Fibroblast of villous mesenchyme (primary cell): Measurements from ENCODE around the gene SMYD2. TPM values are rescaled to one million over a fixed set of nuclear protein-coding genes. Genes with fewer than 3 reads are reported as not detected.

Experiments
- DNase-seq: peaks from one replicate; pipeline ENCODE4 v3.0.0-alpha.2; 2010; ENCODE audit warnings: low read depth
- H3K4me3 ChIP-seq: 2 replicates; pipeline ENCODE4 v1.5.1; 2011; ENCODE audit warnings: low read depth, mild to moderate bottlenecking, low read length
- total RNA-seq: library from RNA; depleted of rRNA; stranded (reverse); fragments of >200 nt; gene quantifications from 2 replicates; pipeline ENCODE4 v1.2.3, GENCODE V29; 2012
- TF ChIP-seq, protein P1 (sequence below): IDR thresholded peaks from 2 replicates; pipeline ENCODE4 v1.5.1; 2012; ENCODE audit warnings: low read depth, mild to moderate bottlenecking, low read length; ENCODE audit not compliant: insufficient read depth

The SMYD2 gene
- total RNA-seq, 1 donor, result 48.8 TPM

- TF ChIP-seq, protein P1, sequence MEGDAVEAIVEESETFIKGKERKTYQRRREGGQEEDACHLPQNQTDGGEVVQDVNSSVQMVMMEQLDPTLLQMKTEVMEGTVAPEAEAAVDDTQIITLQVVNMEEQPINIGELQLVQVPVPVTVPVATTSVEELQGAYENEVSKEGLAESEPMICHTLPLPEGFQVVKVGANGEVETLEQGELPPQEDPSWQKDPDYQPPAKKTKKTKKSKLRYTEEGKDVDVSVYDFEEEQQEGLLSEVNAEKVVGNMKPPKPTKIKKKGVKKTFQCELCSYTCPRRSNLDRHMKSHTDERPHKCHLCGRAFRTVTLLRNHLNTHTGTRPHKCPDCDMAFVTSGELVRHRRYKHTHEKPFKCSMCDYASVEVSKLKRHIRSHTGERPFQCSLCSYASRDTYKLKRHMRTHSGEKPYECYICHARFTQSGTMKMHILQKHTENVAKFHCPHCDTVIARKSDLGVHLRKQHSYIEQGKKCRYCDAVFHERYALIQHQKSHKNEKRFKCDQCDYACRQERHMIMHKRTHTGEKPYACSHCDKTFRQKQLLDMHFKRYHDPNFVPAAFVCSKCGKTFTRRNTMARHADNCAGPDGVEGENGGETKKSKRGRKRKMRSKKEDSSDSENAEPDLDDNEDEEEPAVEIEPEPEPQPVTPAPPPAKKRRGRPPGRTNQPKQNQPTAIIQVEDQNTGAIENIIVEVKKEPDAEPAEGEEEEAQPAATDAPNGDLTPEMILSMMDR, result no peak
- DNase-seq, result no peak
- H3K4me3 ChIP-seq, result peak overlapping the region; percentile 28
Observed at GRCh38 chr1:214303141-214303930, 22.4 kb downstream of the SMYD2 start.

- TF ChIP-seq, protein P1, result no peak
- DNase-seq, result no peak
- H3K4me3 ChIP-seq, result no peak overlapping the region
Observed at GRCh38 chr1:214305164-214305751, 24.3 kb downstream of the SMYD2 start.

DNA sequence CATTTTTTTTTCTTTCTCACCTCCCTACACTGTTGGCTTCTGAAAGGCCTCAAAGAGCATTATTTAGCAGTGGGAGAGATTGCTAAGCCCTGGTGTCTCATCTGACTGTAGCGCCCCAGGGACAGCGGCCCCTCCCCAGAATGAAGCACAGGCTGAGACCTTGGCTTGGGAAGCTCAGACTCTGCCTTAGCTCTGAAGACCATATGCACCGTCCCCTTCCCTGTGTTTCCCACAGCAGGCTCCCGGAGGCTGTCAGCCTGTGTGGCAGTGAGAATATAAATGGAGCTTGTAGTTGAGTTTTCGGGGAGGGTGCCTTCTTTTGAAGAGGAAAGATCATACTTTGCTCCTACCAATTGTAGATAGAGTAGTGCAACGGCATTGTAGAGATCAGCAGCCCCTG, 25.3 kb downstream of the SMYD2 start:
- no peak overlapping the region for H3K4me3 ChIP-seq
- no peak for DNase-seq
- TF ChIP-seq, protein P1, result no peak

- peak; percentile 65 for DNase-seq
- TF ChIP-seq, protein P1, result no peak
- peak overlapping the region; percentile 19 for H3K4me3 ChIP-seq
Observed at GRCh38 chr1:214310010-214310409, 29.1 kb downstream of the SMYD2 start.

DNA sequence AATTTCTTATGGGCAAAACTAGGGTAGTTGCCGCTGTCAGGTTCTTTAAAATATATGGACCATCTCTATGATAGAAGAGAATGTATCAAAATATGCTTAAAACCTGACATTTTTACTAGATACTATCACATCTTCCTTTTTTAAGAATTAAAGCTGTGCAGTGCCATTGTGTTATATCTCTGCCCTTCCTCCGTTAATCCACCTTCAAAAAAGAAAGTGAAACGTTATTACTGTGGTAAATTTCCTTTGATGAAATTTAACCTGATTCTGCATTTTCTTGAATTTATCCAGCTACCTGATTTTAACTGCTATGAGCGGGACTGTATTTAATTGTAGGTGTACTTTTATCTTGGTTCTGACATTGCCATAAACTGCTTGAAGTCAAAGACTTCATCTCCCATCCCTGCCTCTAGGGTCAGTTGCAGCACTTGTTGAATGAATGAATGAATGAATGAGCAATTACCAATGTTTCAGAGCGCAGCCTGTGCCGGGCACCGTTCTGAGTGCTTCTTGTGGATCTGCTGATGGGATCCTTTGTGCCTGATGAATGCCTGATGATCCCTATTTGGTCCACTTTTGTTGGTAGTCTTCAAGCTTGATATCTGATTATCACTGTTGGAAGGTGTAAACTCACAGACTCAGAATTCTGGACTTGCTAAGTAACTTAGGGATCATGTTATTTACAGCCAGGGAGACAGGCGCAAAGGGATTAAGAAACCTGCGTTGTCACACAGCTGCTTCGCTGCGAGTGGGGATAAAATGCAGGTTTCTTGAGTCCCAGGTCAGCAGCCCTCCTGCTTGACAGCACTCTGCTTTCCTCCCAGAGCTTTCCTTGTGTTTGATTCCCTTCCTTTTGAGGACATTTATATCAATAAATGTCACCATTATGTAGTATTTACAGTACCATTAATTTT, 30.1 kb downstream of the SMYD2 start:
- no peak overlapping the region for H3K4me3 ChIP-seq
- TF ChIP-seq, protein P1, result no peak
- DNase-seq, result no peak

- TF ChIP-seq, protein P1, result no peak
- no peak overlapping the region for H3K4me3 ChIP-seq
- no peak for DNase-seq
Observed at GRCh38 chr1:214312530-214313051, 31.6 kb downstream of the SMYD2 start.
